Measurements from ENCODE around the gene ROR1.

Gene ROR1

DNA sequence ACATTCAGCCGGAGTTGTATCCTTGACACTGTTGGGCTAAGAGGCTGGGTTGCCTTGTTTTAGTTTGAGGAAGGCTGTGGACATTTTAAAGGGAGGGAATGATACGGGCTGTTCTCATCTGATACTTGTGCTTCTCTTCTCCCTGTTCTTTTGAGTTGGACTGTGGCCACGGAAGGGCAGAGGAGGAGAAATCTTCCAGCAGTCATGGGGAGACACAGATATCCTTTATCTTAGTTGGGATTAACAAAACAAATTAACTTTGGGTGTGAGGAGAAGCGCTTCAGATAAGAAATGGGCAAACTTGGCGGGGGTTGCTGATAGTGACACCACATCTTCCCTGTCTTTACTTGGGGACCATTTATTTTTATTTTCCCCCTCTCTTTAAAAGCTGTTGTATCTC lies 138.8 kb downstream of the ROR1 start:
- H3K4me3 ChIP-seq (ENCODE audit: low read depth, low read length): no peak overlapping the region
- TF ChIP-seq CTCF (IDR thresholded peaks at IDR 0.05; ENCODE audit: low read depth, low read length): no peak
- TF ChIP-seq MAX (IDR thresholded peaks at IDR 0.05; ENCODE audit: low read depth, low read length): no peak
- no peak for TF ChIP-seq POLR2A (IDR thresholded peaks at IDR 0.05; ENCODE audit: extremely low read depth, insufficient read length)
- no peak for TF ChIP-seq MYC (IDR thresholded peaks at IDR 0.05; ENCODE audit: low read depth, low read length)
- no peak for DNase-seq (ENCODE audit: low read depth)

GRCh38 chr1:63913533-63913932 lies 139.7 kb downstream of the ROR1 start:
- H3K4me3 ChIP-seq (ENCODE audit: low read depth, low read length): no peak overlapping the region
- TF ChIP-seq CTCF (IDR thresholded peaks at IDR 0.05; ENCODE audit: low read depth, low read length) (no peak), POLR2A (IDR thresholded peaks at IDR 0.05; ENCODE audit: extremely low read depth, insufficient read length) (no peak), MAX (IDR thresholded peaks at IDR 0.05; ENCODE audit: low read depth, low read length) (no peak), MYC (IDR thresholded peaks at IDR 0.05; ENCODE audit: low read depth, low read length) (no peak)
- no peak for DNase-seq (ENCODE audit: low read depth)

GRCh38 chr1:63914241-63914640 lies 140.4 kb downstream of the ROR1 start:
- TF ChIP-seq CTCF (IDR thresholded peaks at IDR 0.05; ENCODE audit: low read depth, low read length) (no peak), MYC (IDR thresholded peaks at IDR 0.05; ENCODE audit: low read depth, low read length) (no peak), POLR2A (IDR thresholded peaks at IDR 0.05; ENCODE audit: extremely low read depth, insufficient read length) (no peak), MAX (IDR thresholded peaks at IDR 0.05; ENCODE audit: low read depth, low read length) (no peak)
- H3K4me3 ChIP-seq (ENCODE audit: low read depth, low read length): no peak overlapping the region
- DNase-seq (ENCODE audit: low read depth): no peak

- H3K4me3 ChIP-seq (ENCODE audit: low read depth, low read length): no peak overlapping the region
- no peak for TF ChIP-seq CTCF (IDR thresholded peaks at IDR 0.05; ENCODE audit: low read depth, low read length)
- TF ChIP-seq POLR2A (IDR thresholded peaks at IDR 0.05; ENCODE audit: extremely low read depth, insufficient read length): no peak
- TF ChIP-seq MAX (IDR thresholded peaks at IDR 0.05; ENCODE audit: low read depth, low read length): no peak
- no peak for TF ChIP-seq MYC (IDR thresholded peaks at IDR 0.05; ENCODE audit: low read depth, low read length)
- no peak for DNase-seq (ENCODE audit: low read depth)
Observed at GRCh38 chr1:63914706-63915105, 140.9 kb downstream of the ROR1 start.

DNA sequence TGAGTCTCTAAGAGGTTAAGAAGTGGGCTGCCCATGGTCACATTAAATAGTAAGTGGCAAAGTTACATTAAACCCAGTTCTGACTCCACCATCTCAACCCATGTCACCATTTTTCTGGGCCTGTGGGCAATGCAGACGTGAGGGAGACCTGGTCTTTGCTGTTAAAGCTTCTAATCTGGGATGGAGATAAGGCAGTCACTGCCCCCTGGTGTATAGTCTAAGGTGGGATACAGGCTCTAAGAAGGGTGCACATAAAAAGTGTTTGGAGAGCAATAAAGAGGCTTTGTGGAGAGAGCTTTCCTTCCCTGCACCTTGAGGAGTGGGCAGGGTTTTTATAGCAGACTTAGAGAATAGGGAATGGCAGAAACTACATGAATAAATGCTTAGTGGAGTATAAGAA lies 141.3 kb downstream of the ROR1 start:
- no peak for DNase-seq (ENCODE audit: low read depth)
- no peak overlapping the region for H3K4me3 ChIP-seq (ENCODE audit: low read depth, low read length)
- no peak for TF ChIP-seq CTCF (IDR thresholded peaks at IDR 0.05; ENCODE audit: low read depth, low read length)
